Measurements from ENCODE around the gene SMCO4.

Gene SMCO4

GRCh38 chr11:93568726-93569125 is 25.5 kb upstream of the SMCO4 start:
- H3K9ac ChIP-seq (ENCODE audit: low read depth, low read length, poor library complexity, severe bottlenecking), result no peak overlapping the region
- no peak for TF ChIP-seq EZH2phosphoT487 (IDR thresholded peaks at IDR 0.05; ENCODE audit: borderline replicate concordance)
- TF ChIP-seq, protein P1, sequence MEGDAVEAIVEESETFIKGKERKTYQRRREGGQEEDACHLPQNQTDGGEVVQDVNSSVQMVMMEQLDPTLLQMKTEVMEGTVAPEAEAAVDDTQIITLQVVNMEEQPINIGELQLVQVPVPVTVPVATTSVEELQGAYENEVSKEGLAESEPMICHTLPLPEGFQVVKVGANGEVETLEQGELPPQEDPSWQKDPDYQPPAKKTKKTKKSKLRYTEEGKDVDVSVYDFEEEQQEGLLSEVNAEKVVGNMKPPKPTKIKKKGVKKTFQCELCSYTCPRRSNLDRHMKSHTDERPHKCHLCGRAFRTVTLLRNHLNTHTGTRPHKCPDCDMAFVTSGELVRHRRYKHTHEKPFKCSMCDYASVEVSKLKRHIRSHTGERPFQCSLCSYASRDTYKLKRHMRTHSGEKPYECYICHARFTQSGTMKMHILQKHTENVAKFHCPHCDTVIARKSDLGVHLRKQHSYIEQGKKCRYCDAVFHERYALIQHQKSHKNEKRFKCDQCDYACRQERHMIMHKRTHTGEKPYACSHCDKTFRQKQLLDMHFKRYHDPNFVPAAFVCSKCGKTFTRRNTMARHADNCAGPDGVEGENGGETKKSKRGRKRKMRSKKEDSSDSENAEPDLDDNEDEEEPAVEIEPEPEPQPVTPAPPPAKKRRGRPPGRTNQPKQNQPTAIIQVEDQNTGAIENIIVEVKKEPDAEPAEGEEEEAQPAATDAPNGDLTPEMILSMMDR (conservative IDR thresholded peaks at IDR 0.05; ENCODE audit: low read length), result no peak
- no peaks in the 10 kb centered on the region for H4K20me1 ChIP-seq (ENCODE audit: insufficient read depth, low read length, poor library complexity, severe bottlenecking)
- H3K9me2 ChIP-seq (replicated peaks; ENCODE audit: low read depth, low read length), result no peaks in the 10 kb centered on the region
- no peaks in the 10 kb centered on the region for H3K79me2 ChIP-seq (ENCODE audit: insufficient read depth, low read length)
- peaks cover 2% of the 10 kb centered on the region for H3K4me1 ChIP-seq (ENCODE audit: insufficient read depth, low read length, poor library complexity, severe bottlenecking)
- H3K4me3 ChIP-seq (ENCODE audit: low read length, poor library complexity, severe bottlenecking), result no peak overlapping the region
- no peaks in the 10 kb centered on the region for H3K9me3 ChIP-seq (ENCODE audit: insufficient read depth, low read depth, low read length)
- H2AFZ ChIP-seq (ENCODE audit: low read length), result no peak overlapping the region
- no peaks in the 10 kb centered on the region for H3K27me3 ChIP-seq (ENCODE audit: insufficient read depth, low read length, poor library complexity, severe bottlenecking)
- no peaks in the 10 kb centered on the region for H3F3A ChIP-seq (ENCODE audit: low read depth)
- no peak overlapping the region for H3K4me2 ChIP-seq (ENCODE audit: low read depth, low read length, poor library complexity, severe bottlenecking)
- H3K36me3 ChIP-seq (ENCODE audit: insufficient read depth, low read length), result no peaks in the 10 kb centered on the region

GRCh38 chr11:93567401-93567895 is 24.3 kb upstream of the SMCO4 start:
- no peak overlapping the region for H2AFZ ChIP-seq (ENCODE audit: low read length)
- no peak overlapping the region for H3K4me3 ChIP-seq (ENCODE audit: low read length, poor library complexity, severe bottlenecking)
- no peak for TF ChIP-seq EZH2phosphoT487 (IDR thresholded peaks at IDR 0.05; ENCODE audit: borderline replicate concordance)
- TF ChIP-seq, protein P1 (conservative IDR thresholded peaks at IDR 0.05; ENCODE audit: low read length), result no peak
- H3F3A ChIP-seq (ENCODE audit: low read depth), result no peaks in the 10 kb centered on the region
- no peaks in the 10 kb centered on the region for H3K27me3 ChIP-seq (ENCODE audit: insufficient read depth, low read length, poor library complexity, severe bottlenecking)
- no peak overlapping the region for H3K4me2 ChIP-seq (ENCODE audit: low read depth, low read length, poor library complexity, severe bottlenecking)
- no peak overlapping the region for H3K9ac ChIP-seq (ENCODE audit: low read depth, low read length, poor library complexity, severe bottlenecking)
- no peaks in the 10 kb centered on the region for H3K9me2 ChIP-seq (replicated peaks; ENCODE audit: low read depth, low read length)
- no peaks in the 10 kb centered on the region for H3K9me3 ChIP-seq (ENCODE audit: insufficient read depth, low read depth, low read length)
- H3K36me3 ChIP-seq (ENCODE audit: insufficient read depth, low read length), result no peaks in the 10 kb centered on the region
- H4K20me1 ChIP-seq (ENCODE audit: insufficient read depth, low read length, poor library complexity, severe bottlenecking), result no peaks in the 10 kb centered on the region
- H3K79me2 ChIP-seq (ENCODE audit: insufficient read depth, low read length), result no peaks in the 10 kb centered on the region
- H3K4me1 ChIP-seq (ENCODE audit: insufficient read depth, low read length, poor library complexity, severe bottlenecking), result no peaks in the 10 kb centered on the region

- no peaks in the 10 kb centered on the region for H3K27me3 ChIP-seq (ENCODE audit: insufficient read depth, low read length, poor library complexity, severe bottlenecking)
- H4K20me1 ChIP-seq (ENCODE audit: insufficient read depth, low read length, poor library complexity, severe bottlenecking), result no peaks in the 10 kb centered on the region
- no peaks in the 10 kb centered on the region for H3K9me3 ChIP-seq (ENCODE audit: insufficient read depth, low read depth, low read length)
- H2AFZ ChIP-seq (ENCODE audit: low read length), result no peak overlapping the region
- no peaks in the 10 kb centered on the region for H3K9me2 ChIP-seq (replicated peaks; ENCODE audit: low read depth, low read length)
- H3K36me3 ChIP-seq (ENCODE audit: insufficient read depth, low read length), result no peaks in the 10 kb centered on the region
- H3F3A ChIP-seq (ENCODE audit: low read depth), result no peaks in the 10 kb centered on the region
- no peak overlapping the region for H3K4me3 ChIP-seq (ENCODE audit: low read length, poor library complexity, severe bottlenecking)
- H3K9ac ChIP-seq (ENCODE audit: low read depth, low read length, poor library complexity, severe bottlenecking), result no peak overlapping the region
- TF ChIP-seq, protein P1 (conservative IDR thresholded peaks at IDR 0.05; ENCODE audit: low read length), result no peak
- TF ChIP-seq EZH2phosphoT487 (IDR thresholded peaks at IDR 0.05; ENCODE audit: borderline replicate concordance), result no peak
- H3K4me1 ChIP-seq (ENCODE audit: insufficient read depth, low read length, poor library complexity, severe bottlenecking), result no peaks in the 10 kb centered on the region
- no peak overlapping the region for H3K4me2 ChIP-seq (ENCODE audit: low read depth, low read length, poor library complexity, severe bottlenecking)
- H3K79me2 ChIP-seq (ENCODE audit: insufficient read depth, low read length), result no peaks in the 10 kb centered on the region
Observed at GRCh38 chr11:93564895-93565294, 21.7 kb upstream of the SMCO4 start.

Measured in Loucy (cell line).